Measurements from ENCODE around the gene TENM3.

TENM3 gene

DNA sequence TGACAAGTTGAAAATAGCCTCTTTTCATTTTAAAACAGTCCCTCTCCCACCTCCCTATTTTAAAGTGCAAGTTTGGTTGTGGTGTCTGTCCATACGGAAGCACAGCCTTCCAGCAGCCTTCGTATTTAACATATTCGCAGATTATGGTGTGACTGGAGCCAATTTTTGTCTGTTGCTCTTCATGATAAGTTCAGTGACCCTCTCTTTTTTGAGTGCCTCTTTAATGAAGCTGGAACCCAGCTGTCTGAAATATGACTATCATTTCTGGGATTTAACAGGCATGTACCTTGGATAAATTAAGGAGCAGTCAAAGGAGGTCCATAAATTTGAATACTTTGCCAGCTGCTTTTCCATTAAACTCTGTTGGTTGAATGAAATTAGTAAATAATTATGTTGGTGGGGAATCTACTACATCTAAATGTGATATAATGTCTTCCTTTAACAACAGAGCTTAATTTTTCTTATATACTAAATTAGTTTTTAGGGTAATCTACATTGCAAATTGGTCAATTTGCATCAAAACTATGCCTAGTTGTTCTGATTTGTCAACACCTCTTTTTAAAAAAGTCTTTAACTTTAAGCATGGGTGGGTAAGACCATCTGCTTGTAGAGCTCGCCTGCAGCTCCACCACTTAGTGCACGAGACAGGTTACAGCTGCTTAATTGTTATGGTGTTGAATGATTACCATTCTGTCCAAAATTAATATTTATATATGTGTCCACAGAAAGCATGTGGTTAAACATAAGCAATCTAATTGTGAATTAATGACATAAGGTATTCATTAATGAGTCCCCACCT lies 457.4 kb downstream of the TENM3 start:
- no peak for DNase-seq

DNA sequence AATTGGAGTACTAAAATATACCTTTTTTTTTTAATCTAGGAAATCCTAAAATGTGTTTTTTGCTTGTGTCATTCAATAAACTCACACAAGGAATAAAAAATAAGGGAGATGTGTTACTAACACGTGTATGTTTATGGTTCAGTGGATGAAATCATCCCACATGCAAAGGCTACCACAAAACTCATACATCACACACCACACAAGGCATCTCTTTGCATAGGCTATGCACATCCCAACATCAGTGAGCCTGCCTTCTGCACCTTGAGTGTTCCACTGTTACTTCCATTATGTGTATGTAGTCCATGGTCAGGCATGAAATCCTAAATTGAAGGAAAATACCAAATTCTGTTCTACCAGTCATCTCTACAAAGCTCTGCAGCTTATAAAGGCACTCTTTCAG lies 460.9 kb downstream of the TENM3 start:
- no peak for DNase-seq

DNA sequence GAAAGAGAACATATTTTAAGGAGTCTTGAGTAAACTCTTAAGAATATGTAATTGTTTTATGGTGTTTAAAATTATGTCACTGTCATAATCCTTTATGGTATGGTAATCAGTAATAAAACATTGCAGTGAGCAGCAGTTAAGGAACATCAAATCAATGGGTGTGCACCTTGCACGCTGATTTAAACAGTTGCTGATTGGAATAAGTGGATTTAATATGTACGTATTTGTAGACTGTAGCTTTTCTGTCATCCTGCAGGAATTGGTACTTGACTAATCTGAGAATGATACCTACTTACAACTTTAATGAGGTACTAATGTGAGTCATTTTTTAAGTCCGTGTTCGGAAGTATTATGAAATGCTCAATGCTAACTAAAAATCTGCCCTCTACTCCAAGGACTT lies 461.7 kb downstream of the TENM3 start:
- DNase-seq = no peak

DNA sequence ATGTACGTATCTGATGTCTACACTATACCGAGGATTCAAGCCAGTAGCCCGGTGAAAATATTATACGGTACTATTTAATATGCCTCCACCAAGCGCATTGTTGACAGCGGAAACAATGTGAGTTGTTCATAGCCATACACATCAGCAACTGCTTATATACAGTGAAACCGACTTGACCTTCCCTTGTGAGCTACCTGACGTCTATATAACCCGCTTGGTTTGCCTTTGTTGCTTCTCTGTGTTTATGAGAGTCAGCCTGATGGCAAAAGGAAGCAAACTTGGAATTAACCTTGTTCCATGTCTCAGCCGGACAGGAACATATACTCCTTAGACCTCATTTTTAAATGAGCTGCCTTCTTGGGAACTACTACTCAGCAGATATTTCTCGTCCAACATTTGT lies 462.2 kb downstream of the TENM3 start:
- no peak for DNase-seq

DNA sequence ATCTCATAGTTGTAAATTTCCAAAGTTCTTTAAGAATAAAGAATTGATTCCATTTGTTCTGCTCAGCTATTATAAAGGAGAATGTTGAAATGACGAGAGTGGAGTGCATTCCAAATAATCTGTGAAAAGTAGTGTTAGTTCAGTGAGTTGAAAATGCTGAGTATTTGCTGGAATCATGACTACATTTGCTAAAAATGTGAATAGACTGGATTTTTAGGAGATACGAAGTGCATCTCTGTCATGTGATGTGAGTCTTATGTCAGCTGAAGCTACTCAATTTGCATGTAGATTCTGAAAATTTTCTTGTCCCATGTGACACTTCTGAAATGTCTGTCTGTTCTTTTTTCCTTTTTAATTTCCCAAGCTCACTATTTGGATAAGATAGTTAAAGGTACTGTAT lies 468.0 kb downstream of the TENM3 start:
- DNase-seq = no peak

DNA sequence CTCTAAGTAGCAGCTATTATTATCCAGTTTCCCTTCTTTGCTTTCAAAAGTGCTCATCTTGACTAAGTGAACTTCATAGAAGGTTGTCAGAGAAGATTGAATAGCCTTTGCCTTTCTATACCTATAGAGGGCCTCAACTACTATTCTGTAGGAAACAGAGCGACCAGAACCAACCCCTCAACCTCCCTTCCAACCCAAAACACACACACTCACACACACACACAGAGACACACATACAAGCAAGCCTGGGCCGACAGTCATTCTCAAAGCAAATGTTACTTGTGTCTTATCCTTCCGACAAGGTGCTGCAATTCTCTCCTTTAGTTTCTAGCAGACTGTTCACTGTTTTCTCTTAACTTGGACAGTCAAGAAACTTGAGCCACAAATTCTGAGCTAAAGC lies 472.3 kb downstream of the TENM3 start:
- no peak for DNase-seq

DNA sequence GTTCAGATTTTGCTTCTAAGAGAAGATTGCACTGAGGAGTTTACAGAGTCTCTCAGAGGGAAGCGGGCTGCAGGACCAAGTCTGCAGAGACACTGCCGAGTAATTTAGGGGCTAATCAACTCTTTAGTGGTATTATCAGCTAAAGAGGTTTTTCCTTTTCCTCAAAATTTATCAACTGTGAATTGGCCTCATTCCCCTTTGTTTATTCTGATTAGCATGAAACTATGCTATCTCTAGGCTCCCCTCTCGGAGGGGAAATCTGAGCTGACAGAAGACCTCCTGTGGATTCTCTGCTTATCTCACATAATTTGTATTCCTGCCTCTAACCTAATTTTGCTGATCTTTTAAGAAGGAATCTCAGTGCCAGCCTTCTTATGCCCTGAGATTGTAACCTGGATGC lies 473.0 kb downstream of the TENM3 start:
- no peak for DNase-seq

DNA sequence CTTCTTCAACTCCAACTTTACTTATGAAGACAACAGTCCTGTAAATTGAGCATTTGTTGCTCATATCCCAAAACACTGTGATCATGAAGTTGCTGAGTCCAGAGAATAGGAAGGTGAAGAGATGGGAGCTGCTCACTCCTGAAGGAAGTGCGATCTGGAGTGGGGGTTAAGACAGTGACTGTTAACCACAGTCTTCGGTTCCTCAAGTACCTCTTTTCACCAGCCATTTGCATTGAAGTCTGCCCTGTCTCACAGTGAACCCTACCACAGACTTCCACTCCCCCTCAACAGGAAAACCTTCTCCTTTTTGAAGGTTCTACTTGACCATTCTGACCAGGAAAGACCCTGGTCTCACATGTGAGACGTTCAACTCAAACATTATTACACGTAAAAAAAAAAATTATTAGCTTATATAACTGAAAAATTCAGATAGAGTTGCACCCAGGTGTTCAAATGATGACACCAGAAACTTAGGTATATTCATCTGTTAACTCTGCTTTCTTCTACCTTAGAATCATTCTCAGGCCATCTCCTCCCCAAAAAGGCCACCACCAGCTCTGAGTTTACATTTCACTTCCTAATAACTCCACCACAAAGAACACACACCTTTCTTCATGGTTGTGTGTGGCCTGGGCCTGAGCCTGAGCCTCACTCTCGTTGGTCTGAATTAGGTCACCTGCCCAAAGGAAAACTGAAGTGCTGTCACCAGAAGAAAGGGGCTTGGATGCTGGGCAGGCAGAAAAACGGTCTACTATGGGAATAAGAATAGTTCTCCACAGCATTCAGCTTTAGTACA lies 474.8 kb downstream of the TENM3 start:
- DNase-seq = no peak

DNA sequence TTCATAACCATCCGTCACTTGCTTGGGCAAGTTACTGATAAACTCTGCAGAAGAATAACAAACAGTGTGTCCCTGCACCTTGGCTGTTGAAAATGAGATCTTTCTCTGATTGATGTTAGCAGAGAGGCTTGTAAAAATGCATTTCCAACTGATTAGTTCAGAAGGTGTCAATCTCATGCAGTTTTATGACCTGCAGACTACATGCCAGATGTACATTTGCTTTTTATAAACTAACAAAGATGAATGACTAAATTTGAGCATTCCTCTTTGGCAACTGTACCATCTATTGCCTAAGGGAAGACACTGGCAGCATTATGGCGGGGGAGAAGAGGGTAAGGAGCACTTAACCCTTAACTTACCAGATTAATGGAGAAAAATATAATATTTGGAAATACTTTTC lies 481.2 kb downstream of the TENM3 start:
- DNase-seq = no peak

DNA sequence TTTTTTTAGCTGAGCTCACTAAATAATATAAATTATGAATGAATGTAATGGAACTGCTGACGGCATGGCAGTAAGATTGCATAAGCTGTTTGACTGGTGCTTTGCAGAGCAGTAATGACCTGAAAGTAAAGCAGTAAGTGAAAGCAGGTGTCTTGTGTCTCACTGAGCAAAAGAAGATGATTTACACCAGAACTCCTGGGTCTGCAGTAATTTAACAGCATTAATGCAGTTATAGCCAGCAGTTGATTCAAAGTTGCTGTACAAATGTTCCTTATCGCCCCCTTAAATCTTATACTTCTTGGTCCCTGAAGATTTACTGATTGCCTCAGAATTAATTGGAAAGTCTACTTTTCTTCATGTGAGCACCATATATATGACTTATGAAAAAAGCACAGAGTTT lies 486.3 kb downstream of the TENM3 start:
- DNase-seq = no peak

DNA sequence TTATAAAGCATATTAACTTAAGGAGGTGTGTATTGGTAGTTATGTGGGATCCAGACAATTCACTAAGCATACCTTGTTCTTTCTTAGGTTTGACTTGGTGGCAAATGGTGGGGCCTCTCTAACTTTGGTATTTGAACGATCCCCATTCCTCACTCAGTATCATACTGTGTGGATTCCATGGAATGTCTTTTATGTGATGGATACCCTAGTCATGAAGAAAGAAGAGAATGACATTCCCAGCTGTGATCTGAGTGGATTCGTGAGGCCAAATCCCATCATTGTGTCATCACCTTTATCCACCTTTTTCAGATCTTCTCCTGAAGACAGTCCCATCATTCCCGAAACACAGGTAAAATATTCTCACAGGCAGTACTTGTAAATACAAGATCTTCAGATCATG lies 487.6 kb downstream of the TENM3 start:
- DNase-seq = no peak

DNA sequence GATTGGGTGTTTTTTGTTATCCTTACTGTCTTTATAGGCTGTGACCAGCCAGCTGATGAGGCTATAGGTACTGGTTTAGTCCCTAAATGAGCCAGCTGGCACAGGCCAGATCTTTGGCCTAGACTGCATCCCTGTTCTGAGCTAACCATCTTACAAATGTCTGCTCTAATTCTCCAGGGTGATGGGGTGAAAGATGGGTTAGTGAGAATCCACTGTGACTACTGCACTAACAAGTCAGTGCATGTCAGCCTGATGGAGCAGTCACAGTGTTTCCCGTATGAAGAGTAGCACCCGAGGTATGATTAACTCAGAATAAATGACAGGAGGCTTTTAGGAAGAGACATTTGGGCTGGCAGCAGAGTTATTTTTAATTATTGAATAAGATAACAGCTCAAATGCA lies 493.0 kb downstream of the TENM3 start:
- DNase-seq = no peak

DNA sequence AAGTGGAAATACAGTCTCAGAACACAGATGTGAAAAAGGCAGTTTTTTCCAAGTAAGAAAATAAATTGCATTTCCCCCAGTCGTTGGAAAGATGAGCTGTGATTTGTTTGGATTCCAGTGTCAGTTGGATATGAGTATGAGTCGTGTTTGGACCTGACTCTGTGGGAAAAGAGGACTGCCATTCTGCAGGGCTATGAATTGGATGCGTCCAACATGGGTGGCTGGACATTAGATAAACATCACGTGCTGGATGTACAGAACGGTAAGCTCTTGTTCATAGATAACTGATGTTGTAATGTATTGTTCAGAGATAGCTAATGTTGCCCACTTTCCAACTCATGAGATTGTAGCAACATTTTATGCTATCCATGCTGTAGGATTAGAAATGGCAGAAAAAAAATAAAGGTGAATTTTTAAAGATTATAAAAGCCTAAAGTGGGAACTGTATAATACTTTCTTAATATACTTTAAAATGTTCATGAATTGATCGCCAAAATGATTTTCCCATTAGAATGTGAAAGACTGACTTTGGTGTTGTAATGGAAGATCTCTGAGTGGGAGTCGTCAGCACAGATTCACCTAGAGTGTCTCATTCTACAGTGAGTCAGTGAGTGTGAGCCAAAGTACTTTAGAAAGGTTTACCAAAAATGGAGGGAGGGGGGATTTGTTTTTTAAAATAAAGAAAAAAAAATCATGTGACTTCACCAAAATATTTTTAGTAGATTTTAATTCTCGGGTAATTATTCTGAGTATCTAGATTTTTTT lies 495.3 kb downstream of the TENM3 start:
- no peak for DNase-seq

DNA sequence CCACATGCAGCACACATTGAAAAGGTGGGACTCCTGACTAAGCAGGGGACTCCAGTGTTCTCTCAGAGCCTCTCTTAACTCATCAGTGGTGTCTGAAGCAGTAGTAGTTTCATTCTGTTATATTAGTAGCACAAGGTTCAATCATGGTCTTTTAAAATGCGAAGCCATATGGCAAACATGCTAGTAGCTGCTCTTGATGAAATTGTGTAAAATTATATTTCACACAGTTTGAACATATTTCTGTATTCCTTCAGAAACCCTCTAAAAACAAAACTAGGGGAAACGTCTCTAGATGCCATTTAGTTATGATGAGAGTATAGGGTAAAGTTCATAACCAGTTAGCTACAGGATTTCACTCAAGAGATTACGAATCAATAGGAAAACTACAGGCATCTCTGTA lies 497.1 kb downstream of the TENM3 start:
- no peak for DNase-seq

DNA sequence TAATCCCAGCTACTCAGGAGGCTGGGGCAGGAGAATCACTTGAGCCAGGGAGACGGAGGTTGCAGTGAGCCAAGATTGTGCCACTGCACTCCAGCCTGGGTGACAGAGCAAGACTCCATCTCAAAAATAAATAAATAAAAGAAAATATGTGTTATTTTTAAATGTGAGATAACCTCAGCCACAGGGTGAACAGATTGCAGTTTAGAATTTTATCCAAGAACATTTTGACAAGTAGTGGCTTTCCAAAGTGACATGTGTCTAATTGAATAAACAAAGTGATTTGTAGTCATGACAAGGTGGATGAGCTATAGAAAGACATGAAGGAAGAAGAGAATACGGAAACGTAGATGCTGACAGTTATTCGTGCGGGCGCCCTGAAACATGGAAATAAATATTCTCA lies 497.9 kb downstream of the TENM3 start:
- no peak for DNase-seq

DNA sequence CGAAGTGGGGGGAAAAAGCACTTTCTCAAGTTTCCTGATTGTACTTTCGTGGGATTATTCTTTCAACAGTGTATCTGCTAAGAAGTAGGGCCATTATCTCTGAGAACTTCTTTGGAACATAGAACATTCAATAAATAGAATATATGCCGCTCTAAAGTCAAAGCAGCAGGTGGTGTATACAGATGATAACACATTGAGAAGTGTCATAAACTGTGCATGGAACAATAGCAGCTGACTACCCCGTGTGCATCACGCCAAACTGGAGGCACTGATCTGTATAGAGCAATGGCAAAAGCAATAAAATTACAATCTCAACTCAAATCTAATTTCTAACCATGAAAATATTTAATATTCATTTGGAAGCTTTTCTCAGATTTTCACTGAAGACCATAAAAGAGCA lies 498.7 kb downstream of the TENM3 start:
- DNase-seq = no peak

DNA sequence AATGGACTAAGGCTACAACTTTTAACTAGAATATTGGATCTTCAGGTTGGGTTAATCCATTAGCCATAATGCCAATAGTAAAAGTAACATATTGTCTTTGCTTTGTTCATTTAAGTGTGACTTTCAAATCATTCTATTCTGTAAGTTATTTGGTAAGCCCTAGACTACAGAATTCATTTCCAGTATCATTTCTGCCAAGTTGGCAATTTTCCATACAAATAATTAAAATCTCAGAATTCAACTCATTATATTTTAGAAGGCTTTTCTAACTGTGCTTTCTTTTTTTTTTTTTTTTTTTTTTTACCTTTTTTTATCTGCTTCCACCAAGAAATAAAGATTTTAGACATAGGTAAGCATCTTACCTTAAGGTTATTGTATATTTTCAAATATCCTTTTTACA lies 500.6 kb downstream of the TENM3 start:
- DNase-seq = no peak

DNA sequence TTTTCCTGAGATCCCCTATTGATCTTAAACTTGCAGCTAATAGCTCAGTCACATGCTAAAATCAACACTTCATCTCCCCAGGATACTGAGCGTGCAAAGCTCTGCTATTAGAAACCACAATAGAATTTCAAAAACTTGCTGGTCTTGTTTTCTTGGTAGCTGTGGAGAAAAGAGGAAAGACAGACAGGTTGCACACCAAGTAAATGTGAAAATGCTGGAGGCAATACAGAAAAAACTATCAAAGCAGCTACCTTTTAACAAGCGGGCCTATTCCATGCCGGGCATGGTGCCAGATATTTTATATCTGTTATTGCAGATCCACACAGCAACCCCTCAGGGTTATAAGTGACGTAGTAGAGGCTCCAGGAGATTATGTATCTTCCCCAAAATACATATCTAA lies 502.0 kb downstream of the TENM3 start:
- peak; percentile 64 for DNase-seq

DNA sequence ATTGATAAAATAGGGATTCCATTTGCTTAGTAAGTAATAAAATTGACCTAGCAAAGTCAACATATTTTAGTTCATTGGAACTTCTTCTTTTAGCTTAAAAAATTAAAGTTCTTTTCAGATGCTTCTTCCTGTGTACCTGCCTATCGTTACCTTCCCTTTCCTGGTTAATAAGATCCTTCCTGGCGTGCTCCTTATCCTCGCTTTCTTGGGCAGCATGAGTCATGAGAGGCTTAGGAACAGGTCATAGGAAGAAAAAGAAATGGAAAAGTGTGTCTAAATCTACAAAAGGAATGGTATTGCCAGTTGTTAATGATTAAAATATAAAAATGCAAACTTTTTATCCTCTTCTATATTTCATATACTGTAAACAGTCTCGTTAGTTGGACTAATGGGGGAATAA lies 503.7 kb downstream of the TENM3 start:
- no peak for DNase-seq

DNA sequence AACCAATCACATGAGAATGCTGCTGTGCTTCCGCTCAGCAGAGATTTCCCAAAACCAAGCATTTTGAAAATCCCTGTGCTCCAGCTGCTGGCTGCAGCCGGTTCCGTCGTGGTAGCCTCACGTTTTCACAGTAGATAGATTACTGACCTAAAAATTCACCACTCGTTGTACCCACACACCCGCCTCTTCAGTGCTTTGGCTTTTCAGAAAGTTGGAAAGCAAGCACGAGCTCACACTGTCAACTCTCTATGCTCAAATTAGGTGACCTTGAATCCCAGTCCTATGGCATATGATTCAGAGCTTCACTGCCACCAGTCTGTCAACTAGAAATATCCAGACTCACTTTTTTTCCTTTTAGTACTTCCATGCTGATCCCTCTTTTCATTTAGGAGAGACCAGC lies 505.1 kb downstream of the TENM3 start:
- no peak for DNase-seq

DNA sequence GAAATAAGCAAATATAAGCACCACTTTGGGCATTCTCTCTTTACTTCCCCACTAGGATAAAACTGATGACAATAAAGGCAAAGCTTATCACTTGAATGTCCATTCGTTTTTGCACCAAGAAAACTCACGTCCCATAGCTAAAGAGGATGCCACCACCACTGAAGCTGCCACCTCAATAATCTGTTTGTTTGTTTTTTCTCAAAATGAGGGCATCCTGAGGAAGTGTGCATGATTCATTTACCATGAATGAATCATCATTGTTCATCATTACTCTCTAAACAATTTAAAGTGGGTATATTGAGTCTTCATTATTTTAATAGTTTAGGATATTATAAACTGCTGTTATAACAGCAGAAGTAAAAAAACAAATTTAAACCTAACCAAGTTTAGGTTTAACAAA lies 505.7 kb downstream of the TENM3 start:
- no peak for DNase-seq

DNA sequence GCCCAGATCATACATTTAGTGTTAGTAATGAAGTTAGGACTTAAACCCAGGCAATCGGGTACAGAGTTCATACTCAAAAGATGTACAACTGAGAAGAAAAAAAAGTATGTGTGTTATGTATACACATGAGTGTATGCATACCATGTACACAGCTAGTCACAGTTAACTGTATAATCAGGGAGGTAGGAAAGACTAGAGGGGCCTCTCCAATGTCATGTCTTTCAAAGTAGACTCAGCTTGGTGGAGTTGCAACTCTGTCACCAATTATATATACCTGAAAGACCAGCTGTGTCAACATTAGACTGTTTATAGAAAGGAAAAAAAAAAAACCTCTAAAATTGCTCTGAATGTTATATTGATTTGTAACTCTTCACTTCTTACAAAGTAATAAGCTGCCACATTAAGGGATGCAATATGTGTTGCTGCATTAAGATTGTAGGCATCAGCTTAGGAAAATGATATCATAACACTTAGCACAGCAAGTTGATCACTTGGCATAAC lies 506.5 kb downstream of the TENM3 start:
- DNase-seq = peak; percentile 29

DNA sequence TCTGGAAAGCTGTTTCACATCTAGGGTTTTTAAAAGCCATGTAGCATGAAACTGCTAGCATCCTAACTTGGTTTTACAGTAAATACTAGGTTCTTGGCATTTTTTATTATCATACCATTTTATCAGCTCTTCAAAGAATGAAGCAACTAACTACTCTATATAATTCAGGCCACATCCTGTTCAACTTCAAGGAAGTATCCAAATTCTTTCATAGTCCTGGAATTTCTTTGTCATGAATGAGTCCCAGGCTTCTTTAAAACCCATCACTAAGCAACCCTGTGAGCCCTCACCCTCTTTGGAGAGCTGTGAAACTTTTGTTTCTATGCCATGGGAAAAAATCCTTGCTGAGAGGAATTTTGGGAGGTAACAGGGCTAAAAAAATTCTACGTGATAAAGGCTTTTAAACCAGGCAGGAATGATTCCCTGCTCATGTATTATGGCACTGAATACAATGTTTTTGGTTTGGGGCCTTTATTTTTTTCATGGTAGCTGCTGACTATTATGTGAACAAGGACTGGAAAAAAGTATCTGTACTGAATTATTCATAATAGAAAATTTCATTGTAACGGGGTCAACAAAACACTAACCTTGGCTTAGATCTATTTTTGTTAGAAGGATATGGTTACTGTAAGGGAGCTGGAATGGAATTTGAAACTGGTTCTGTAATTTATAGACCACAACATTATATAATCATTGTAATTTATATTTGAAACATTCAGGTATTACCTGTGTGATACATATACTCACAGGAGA lies 509.1 kb downstream of the TENM3 start:
- DNase-seq = no peak
